IPS DF 4.7 (cell line): ENCODE data around the gene ADAMTSL1.
"Not testable (repeated sequence)": the region's sequence is repeated elsewhere in the genome, so short reads cannot be mapped to it uniquely, and the experiment has no call there.

Experiments used
- DNase-seq: peaks from one replicate; pipeline ENCODE4 v3.0.0-alpha.2; 2013; ENCODE audit warnings: low spot score; ENCODE audit errors: extremely low read depth

Gene ADAMTSL1

GRCh38 chr9:18923671-18924430, 449.9 kb downstream of the ADAMTSL1 start:
- DNase-seq: no peak

GRCh38 chr9:18925880-18926279, 451.9 kb downstream of the ADAMTSL1 start:
- DNase-seq: no peak

GRCh38 chr9:18926513-18926912, 452.6 kb downstream of the ADAMTSL1 start:
- DNase-seq: no peak

- DNase-seq: no peak
Observed at GRCh38 chr9:18928711-18929110, 454.8 kb downstream of the ADAMTSL1 start.

GRCh38 chr9:18930611-18931010, 456.7 kb downstream of the ADAMTSL1 start:
- DNase-seq: not testable (repeated sequence)

- no peak for DNase-seq
Observed at GRCh38 chr9:18935541-18935940, 461.6 kb downstream of the ADAMTSL1 start.

GRCh38 chr9:18936094-18936871, 462.3 kb downstream of the ADAMTSL1 start:
- DNase-seq: no peak

GRCh38 chr9:18939943-18940342, 466.0 kb downstream of the ADAMTSL1 start:
- DNase-seq: no peak

- DNase-seq: no peak
Observed at GRCh38 chr9:18941060-18941740, 467.2 kb downstream of the ADAMTSL1 start.

GRCh38 chr9:18942801-18943200, 468.8 kb downstream of the ADAMTSL1 start:
- no peak for DNase-seq

- DNase-seq: no peak
Observed at GRCh38 chr9:18947892-18948339, 474.0 kb downstream of the ADAMTSL1 start.

GRCh38 chr9:18951936-18952335, 478.0 kb downstream of the ADAMTSL1 start:
- DNase-seq: no peak

GRCh38 chr9:18955626-18956025, 481.7 kb downstream of the ADAMTSL1 start:
- DNase-seq: no peak
